ACHN (cell line): ENCODE data around the gene TMEM209.
"Not testable (repeated sequence)": the region's sequence is repeated elsewhere in the genome, so short reads cannot be mapped to it uniquely, and the experiment has no call there.

Source experiments
- DNase-seq: peaks from one replicate; pipeline ENCODE4 v3.0.0-alpha.2; 2015
- in situ Hi-C: cut with HindIII; loops from 2 replicates; pipeline ENCODE4 v1.10.0; 2017; ENCODE audit warnings: low sequenced_read_pairs, low pct_ligation_motif_present, low pct_unique_long_range_greater_than_20kb

TMEM209 gene

DNA sequence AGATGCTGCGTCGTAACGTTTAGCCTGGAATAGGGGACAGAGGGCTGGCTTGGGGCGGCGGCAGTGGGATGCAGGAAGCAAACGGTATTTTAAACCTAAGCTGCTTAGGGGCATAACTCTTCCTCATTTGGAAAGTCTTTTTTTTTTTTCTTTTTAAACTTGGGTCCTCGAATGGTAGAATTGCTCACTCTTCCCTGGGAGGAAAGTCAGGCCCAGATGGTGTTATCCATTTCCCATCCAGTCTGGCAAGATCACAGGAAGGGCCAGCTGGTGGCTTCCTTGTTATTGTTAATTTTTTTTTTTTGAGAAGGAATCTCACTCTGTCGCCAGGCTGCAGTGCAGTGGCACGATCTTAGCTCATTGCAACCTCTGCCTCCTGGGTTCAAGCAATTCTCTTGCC lies 56.6 kb downstream of the TMEM209 start:
- no peak for DNase-seq
- in situ Hi-C loops: no loop called here

DNA sequence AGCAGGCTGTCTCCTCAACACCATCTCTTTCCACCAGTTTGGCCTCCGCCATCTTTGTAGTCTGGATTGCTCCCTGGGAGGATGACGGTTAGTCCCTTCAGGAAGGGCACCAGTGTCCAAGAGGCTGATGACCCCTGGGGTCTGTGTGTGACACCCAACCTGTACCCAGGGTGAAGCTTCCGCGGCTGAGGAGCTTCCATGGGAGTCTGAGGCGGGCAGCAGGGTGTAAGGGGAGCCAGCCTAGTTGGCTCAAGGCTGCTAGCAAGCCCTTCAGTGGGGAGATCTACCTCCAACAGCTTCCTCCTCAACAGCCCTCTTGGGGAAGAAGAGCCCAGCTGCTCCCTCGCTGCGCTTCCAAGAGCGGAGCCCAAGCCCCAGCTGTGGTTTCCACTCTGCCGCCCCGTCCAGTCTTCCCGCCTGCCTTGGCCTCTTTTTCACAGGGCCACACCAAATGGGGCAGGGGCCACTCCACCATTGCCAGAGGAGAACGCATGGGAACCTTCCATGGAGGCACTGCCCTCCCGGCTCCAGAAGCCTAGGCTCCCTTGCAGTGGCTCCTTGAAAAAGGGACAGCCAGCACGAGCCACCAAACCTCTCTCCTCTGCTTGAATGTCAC lies 57.4 kb downstream of the TMEM209 start:
- DNase-seq: no peak
- in situ Hi-C loops: no loop called here

- in situ Hi-C loops: no loop called here
- no peak for DNase-seq
These were observed 58.4 kb downstream of the TMEM209 start for GRCh38 chr7:130146693-130147405.

GRCh38 chr7:130146142-130146541 lies 59.1 kb downstream of the TMEM209 start:
- DNase-seq, in situ Hi-C loops: not testable (repeated sequence)

GRCh38 chr7:130145424-130146100 lies 59.6 kb downstream of the TMEM209 start:
- in situ Hi-C loops: no loop called here
- no peak for DNase-seq

DNA sequence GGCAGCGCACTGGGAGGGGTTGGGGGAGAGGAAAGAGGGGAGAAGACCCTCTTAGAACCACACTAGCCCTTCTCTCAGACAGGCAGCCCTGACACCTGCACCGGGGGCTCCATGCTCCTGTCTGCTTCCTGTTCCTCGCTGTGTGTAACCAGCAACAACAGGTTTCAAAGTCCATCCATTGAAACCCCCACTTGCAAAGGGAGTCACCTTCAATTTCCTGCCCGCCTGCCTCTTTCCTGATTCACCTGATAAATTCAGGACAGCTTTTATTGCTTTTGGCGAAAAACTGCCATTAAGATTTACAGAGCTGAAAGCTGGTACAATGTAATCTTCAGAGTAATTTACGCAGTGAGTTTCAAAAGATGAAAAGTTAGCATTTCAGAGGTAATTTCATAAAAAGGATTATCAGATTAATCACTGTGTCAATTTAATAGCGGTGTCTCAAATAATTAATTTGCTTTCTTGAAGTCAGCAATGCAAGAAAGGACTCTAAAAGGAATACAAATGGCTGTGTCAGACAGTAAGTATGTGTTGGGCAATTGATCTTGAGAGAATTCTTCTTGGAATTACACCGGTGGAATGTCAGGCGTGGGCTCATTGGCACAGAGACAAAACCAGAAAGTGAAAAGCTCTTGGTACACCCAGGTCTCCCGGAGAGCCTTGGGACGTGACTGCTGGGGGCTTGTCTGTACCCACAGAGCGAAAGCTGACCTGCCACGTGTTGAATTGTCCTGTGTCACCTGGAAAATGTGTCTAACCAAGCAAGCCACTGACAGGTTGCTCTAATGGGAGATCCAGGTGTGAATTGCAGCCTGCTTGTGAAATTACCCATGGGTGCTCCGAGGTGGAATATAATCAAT lies 60.7 kb downstream of the TMEM209 start:
- peak; percentile 38 for DNase-seq
- in situ Hi-C loops: no loop called here

DNA sequence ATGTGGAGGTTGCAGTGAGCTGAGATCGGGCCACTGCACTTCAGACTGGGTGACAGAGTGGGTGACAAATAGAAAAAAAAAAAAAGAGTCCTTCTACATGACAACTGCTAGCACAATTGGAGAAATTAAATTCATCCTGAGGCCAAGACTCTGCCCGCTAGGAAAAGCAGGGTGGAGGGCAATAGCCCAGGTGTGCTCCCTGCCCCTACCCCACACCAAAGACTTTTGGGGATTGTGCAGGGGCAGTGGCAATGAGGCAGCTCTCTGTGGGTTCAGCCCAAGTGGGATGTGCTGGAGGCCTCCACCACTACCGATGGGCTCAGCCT lies 61.3 kb downstream of the TMEM209 start:
- DNase-seq: no peak
- in situ Hi-C loops: no loop called here

GRCh38 chr7:130143334-130143732 lies 61.9 kb downstream of the TMEM209 start:
- in situ Hi-C loops: no loop called here
- no peak for DNase-seq

DNA sequence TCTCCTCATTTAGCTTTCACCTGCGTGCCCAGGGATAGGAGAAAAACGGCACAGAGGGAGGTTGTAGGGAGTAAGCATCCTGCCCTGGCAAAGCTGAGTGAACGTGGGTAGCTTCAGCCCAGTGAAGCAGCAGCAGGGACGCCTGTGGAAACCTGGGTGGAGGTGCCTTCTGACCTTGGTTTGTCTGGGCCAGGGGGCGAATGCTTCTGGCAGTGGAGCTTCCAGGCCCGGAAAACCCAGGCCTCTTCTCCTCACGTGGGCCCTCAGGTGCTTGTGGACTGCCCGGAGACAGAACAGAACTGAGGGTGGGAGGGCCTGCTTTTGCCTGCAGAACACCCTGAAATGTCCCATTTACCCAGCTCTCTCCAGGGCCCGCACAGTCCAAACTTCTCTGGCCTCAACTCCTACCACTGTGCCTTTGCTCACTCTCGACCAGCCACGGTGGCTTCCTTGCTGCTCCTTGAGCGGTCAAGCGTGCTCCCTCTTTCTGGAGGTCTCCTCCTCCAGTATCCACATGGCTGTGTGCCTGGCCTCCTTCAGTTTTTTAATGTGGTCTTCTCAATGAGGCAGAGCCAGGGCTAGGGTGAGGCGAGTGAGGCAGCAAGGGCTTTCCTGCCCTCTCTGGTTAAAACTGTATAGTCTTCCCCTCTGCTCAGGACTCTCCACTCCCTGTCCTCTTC lies 62.4 kb downstream of the TMEM209 start:
- DNase-seq: peak; percentile 76
- in situ Hi-C loops: no loop called here

- DNase-seq: no peak
- in situ Hi-C loops: no loop called here
These were observed 63.1 kb downstream of the TMEM209 start for GRCh38 chr7:130141884-130142653.

DNA sequence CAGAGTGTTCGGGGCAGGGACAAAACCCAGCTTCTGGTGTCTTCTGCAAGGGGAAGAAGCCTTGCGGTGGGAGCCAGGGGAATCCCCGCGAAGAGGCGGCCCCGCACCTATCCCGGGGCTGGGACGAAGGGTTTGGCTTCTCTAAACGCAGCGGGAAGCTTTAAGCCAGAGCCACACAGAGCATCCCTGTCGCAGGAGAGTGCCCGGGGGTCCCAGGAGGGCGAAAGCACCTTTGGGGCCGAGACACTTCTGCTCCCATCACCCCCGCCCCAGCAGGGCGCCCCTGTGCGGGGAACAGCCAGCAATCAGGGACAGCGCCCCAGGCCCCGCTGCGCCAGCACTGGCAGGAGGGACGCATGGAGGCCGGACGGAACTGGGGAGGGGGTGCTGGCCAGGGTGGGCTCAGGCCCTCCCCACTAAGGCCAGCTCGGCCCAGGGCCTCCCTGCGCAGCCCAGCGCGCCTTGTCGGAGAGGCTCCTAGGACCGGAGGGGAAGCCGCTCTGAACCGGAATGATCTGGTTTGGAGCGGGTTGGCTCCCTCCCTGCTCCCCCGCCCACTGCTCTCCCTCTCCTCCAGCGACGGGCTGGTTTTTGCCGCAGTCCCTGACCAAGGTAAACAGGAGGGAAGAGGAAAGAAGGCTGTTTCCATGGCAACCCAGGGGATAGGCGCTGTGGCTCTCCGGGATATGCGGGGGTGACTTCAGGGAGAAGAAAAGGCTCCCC lies 63.9 kb downstream of the TMEM209 start:
- no peak for DNase-seq
- in situ Hi-C loops: no loop called here

DNA sequence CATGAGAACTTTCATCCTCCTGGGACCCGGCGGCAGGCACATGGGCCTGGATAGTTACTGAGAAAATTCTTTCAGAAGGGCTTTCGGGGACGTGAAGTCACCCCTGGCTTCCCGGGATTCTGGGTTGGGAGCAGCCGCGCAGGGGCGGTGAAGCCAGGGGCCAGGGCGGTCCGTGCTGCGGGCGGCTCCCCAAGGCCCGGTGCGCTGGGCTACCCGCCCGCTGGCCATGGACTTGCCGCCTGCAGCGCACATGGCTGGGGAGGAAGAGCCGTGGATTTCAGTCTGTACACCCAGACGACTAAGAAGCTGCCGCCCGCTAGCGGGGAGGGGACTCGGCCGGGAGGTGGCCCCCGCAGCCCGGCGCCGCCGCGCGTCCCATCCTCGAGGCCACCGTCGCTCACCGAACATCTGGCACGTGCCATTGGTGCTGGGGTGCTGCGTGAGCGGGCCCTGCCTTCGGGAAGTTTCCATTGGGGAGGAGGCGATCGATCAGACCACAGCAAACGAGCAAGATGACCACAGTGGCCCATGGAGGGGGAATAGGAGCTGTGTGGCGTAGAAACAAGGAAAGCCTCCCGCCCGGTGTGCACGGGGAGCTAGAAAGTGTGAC lies 64.5 kb downstream of the TMEM209 start:
- in situ Hi-C loops: no loop called here
- no peak for DNase-seq

DNA sequence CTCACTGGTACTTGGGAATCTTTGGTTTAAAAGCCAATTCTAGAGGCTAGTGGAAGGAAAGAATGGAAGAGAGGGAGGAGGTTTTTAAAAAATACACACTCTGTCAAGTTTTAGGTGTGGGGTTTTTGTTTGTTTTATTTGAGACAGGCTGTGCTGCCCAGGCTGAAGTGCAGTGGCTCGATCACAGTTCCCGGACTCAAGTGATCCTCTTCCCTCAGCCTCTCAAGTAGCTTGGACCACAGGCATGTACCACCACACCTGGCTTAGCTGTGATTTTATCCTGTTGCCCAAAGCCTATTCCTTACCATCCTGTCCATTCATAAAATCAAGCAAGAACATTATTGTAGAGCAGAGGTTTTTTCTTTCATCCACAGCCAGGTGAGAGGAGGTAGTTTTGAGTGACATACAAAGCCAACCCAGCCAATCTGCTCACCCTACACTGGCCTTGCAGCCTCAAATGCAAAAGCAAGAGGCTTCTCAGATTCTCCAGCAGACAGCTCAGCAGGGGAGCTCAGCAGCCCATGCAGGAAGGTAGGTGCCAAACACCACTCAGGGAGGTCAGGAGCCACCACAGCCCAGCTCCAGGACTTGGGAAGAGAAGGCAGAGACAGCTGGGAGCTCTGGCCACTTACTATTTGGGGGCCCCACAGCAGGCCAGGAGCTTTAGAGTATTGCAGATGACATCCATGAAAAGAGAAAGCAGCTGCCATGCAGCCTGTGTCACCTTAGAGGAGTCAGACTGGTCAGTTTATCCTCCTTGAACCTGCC lies 65.8 kb downstream of the TMEM209 start:
- DNase-seq: no peak
- in situ Hi-C loops: no loop called here

- in situ Hi-C loops: no loop called here
These were observed 68.0 kb downstream of the TMEM209 start for GRCh38 chr7:130137207-130137606.

GRCh38 chr7:130136579-130137167 lies 68.5 kb downstream of the TMEM209 start:
- in situ Hi-C loops: no loop called here
- DNase-seq: no peak

More at GRCh38 chr7:130137207-130137606, 68.0 kb downstream of the TMEM209 start:
- DNase-seq: no peak
